Endothelial cell of umbilical vein (primary cell): ENCODE data around the gene RILP. TPM values are rescaled to one million over a fixed set of nuclear protein-coding genes. Genes with fewer than 3 reads are reported as not detected.

Experiments used
- BruUV-seq: library from RNA; stranded (reverse); fragments of 400-500 nt; replicated peaks from 2 replicates; lab custom pipeline; 2021; lab: Mats Ljungman, UMichigan
- CTCF ChIA-PET: fragments of 300-600, 350-600 bp; sonication (Branson Sonifier 250); formaldehyde crosslinking; loops from one replicate; lab custom pipeline; 2021; ENCODE audit warnings: antibody characterized with exemption, inconsistent platforms; lab: Charles Lee
- POLR2A ChIA-PET: fragments of 300-600, 350-600 bp; sonication (Branson Sonifier 250); formaldehyde crosslinking; loops from one replicate; lab custom pipeline; 2021; ENCODE audit warnings: antibody characterized with exemption, inconsistent platforms; lab: Charles Lee
- DNase-seq: peaks from one replicate; pipeline ENCODE4 v3.0.0-alpha.2; 2011; ENCODE audit warnings: low read depth, low spot score
- FAIRE-seq: peaks from 2 replicates; lab custom pipeline; 2011; peaks lifted over from hg19 to GRCh38; lab: Jason Lieb, UNC
- H2AFZ ChIP-seq: 2 replicates; pipeline ENCODE4 v1.6.0; 2012; ENCODE audit warnings: low read depth, low read length, control low read depth, inconsistent platforms
- H3K27ac ChIP-seq: 2 replicates; pipeline ENCODE4 v1.5.1; 2011; ENCODE audit warnings: low read depth, mild to moderate bottlenecking, control low read depth, low read length, moderate library complexity; ENCODE audit not compliant: insufficient read depth
- H3K27me3 ChIP-seq, 2 experiments: 2 replicates each; pipeline versions ENCODE4 v1.6.0 to v1.6.1; 2011; ENCODE audit warnings: low read length in 2 of 2, mixed read lengths in 1 of 2; ENCODE audit not compliant: control insufficient read depth in 2 of 2, insufficient read depth in 2 of 2
- H3K36me3 ChIP-seq, 2 experiments: 2 replicates in 1 of 2; 3 replicates in 1 of 2; pipeline ENCODE4 v1.5.1; 2011; ENCODE audit warnings: low read length in 2 of 2, mild to moderate bottlenecking in 1 of 2, moderate library complexity in 1 of 2; ENCODE audit not compliant: control insufficient read depth in 2 of 2, insufficient read depth in 2 of 2; ENCODE audit errors: extremely low read depth in 1 of 2
- H3K4me1 ChIP-seq: 3 replicates; pipeline ENCODE4 v1.5.1; 2011; ENCODE audit warnings: mild to moderate bottlenecking, low read length; ENCODE audit not compliant: control insufficient read depth, insufficient read depth; ENCODE audit errors: extremely low read depth
- H3K4me2 ChIP-seq: 2 replicates; pipeline ENCODE4 v1.6.1; 2011; ENCODE audit warnings: low read length, control low read depth, mixed read lengths; ENCODE audit not compliant: insufficient read depth
- H3K4me3 ChIP-seq, 3 experiments: fragments of 200-600 bp in 1 of 3; sonication (generic), shearing (Covaris generic) in 1 of 3; replicated peaks in 1 of 3; 2 replicates each; pipeline ENCODE4 v1.5.1; 2011 to 2016; ENCODE audit warnings: control low read depth in 3 of 3, low read length in 3 of 3, mild to moderate bottlenecking in 2 of 3, inconsistent platforms in 1 of 3, low read depth in 1 of 3, moderate library complexity in 1 of 3; ENCODE audit not compliant: insufficient read depth in 1 of 3
- H3K79me2 ChIP-seq: 2 replicates; pipeline ENCODE4 v1.6.0; 2012; ENCODE audit warnings: low read length, inconsistent platforms; ENCODE audit not compliant: control insufficient read depth, insufficient read depth
- H3K9ac ChIP-seq: replicated peaks from 2 replicates; pipeline ENCODE3; 2011; ENCODE audit warnings: low read length, control low read depth; ENCODE audit not compliant: insufficient read depth; ENCODE audit errors: extremely low read depth
- H3K9me1 ChIP-seq: replicated peaks from 3 replicates; pipeline ENCODE4 v1.6.0; 2011; ENCODE audit warnings: mild to moderate bottlenecking, low read length; ENCODE audit not compliant: control insufficient read depth, insufficient read depth; ENCODE audit errors: extremely low read depth
- H3K9me3 ChIP-seq: replicated peaks from 2 replicates; pipeline ENCODE4 v1.5.1; 2012; ENCODE audit warnings: low read length, inconsistent platforms; ENCODE audit not compliant: control insufficient read depth, insufficient read depth
- H4K20me1 ChIP-seq: replicated peaks from 2 replicates; pipeline ENCODE3; 2011; ENCODE audit warnings: mild to moderate bottlenecking, low read length; ENCODE audit not compliant: control insufficient read depth, insufficient read depth; ENCODE audit errors: extremely low read depth
- CTCF ChIP-seq, 2 donors: IDR thresholded peaks; 1 replicate in 1 of 2; 2 replicates in 1 of 2; pipeline ENCODE4 v1.5.1; 2011; ENCODE audit warnings: low read length in 2 of 2, mild to moderate bottlenecking in 2 of 2, moderate library complexity in 2 of 2, control low read depth in 1 of 2, inconsistent platforms in 1 of 2, low read depth in 1 of 2; ENCODE audit not compliant: insufficient read depth in 1 of 2; ENCODE audit errors: extremely low read depth in 1 of 2
- EZH2 ChIP-seq: IDR thresholded peaks from 2 replicates; pipeline ENCODE4 v1.6.1; 2012; ENCODE audit warnings: borderline replicate concordance, low read depth, mild to moderate bottlenecking, moderate library complexity, low read length, inconsistent platforms; ENCODE audit not compliant: severe bottlenecking
- FOS ChIP-seq: IDR thresholded peaks from 2 replicates; pipeline ENCODE4 v1.6.1; 2011; ENCODE audit warnings: mild to moderate bottlenecking, low read length, moderate library complexity, borderline replicate concordance; ENCODE audit not compliant: insufficient read depth
- GATA2 ChIP-seq: IDR thresholded peaks from 2 replicates; pipeline ENCODE4 v1.7.0; 2011; ENCODE audit warnings: low read depth, mild to moderate bottlenecking, moderate library complexity, mixed read lengths, low read length; ENCODE audit not compliant: insufficient read length, insufficient read depth
- JUN ChIP-seq: IDR thresholded peaks from 2 replicates; pipeline ENCODE4 v1.6.1; 2011; ENCODE audit warnings: borderline replicate concordance, low read depth; ENCODE audit not compliant: insufficient read length, insufficient read depth
- MAX ChIP-seq: IDR thresholded peaks from 2 replicates; pipeline ENCODE4 v1.6.1; 2011; ENCODE audit not compliant: insufficient read depth, insufficient read length
- MYC ChIP-seq: IDR thresholded peaks from one replicate; pipeline ENCODE4 v1.6.1; 2011; ENCODE audit warnings: mild to moderate bottlenecking, low read depth, low read length
- POLR2A ChIP-seq: IDR thresholded peaks from 2 replicates; pipeline ENCODE4 v1.6.1; 2012; ENCODE audit warnings: low read depth, mild to moderate bottlenecking, control low read depth, low read length
- POLR2AphosphoS5 ChIP-seq: IDR thresholded peaks from 2 replicates; pipeline ENCODE4 v1.6.1; 2012; ENCODE audit warnings: low read depth, mild to moderate bottlenecking, control low read depth, low read length, moderate library complexity; ENCODE audit not compliant: insufficient read depth
- dilution Hi-C: fragments of 300-500 bp; cut with MboI; formaldehyde crosslinking; loops from one replicate; pipeline ENCODE4 v1.15.0; 2019; ENCODE audit warnings: low sequenced_read_pairs; ENCODE audit not compliant: extremely low pct_ligation_motif_present
- intact Hi-C: fragments of 100-400 bp; cut with micrococcal nuclease; formaldehyde crosslinking; loops from one replicate; pipeline ENCODE4 v1.10.0; 2022
- polyA plus RNA-seq, 4 experiments: library from polyadenylated mRNA; depleted of rRNA in 3 of 4; stranded (reverse) in 3 of 4; unstranded in 1 of 4; fragments of >200 nt; gene quantifications; 2 replicates each; pipeline versions ENCODE4 v1.2.1 to v1.2.3, GENCODE V29; 2011 to 2012; ENCODE audit warnings: missing spikeins in 1 of 4
- total RNA-seq: library from RNA; stranded (reverse); gene quantifications from 2 replicates; pipeline ENCODE4 v1.2.3, GENCODE V29; 2021

The RILP gene
- total and polyA plus RNA-seq, 2 donors (not counting 3 experiments of a cell fraction or from before 2014, with no cell fraction given) = 9.4 to 10.0 TPM

GRCh38 chr17:1695365-1695764 is 45.7 kb upstream of the RILP start:
- Histone ChIP-seq H3K9ac (no peak overlapping the region), H3K27ac (no peak overlapping the region), H3K9me1 (no peaks in the 10 kb centered on the region), H3K4me1 (peaks cover 5% of the 10 kb centered on the region), H3K27me3 (no peaks in the 10 kb centered on the region), H3K36me3 (no peaks in the 10 kb centered on the region), H2AFZ (no peak overlapping the region), H3K4me2 (no peak overlapping the region), H4K20me1 (no peaks in the 10 kb centered on the region), H3K9me3 (no peaks in the 10 kb centered on the region), H3K79me2 (no peaks in the 10 kb centered on the region), H3K4me3 (no peak overlapping the region)
- POLR2A ChIA-PET = no interaction called here
- no peak for FAIRE-seq
- CTCF ChIA-PET = no interaction called here
- intact Hi-C loops = no loop called here
- DNase-seq = no peak
- dilution Hi-C loops = no loop called here
- BruUV-seq = no TSS peak
- TF ChIP-seq POLR2A = no peak
- TF ChIP-seq MAX = no peak
- no peak for TF ChIP-seq EZH2
- TF ChIP-seq FOS = no peak
- TF ChIP-seq CTCF (IDR thresholded peaks at IDR 0.05; ENCODE audit: extremely low read depth in 1 of 2, insufficient read depth in 1 of 2, low read depth in 1 of 2, low read length in 2 of 2) = no peak

GRCh38 chr17:1693339-1693738 is 43.7 kb upstream of the RILP start:
- dilution Hi-C loops (no loop called here), intact Hi-C loops (no loop called here)
- H3K4me2 ChIP-seq = no peak overlapping the region
- no peaks in the 10 kb centered on the region for H3K79me2 ChIP-seq
- no peak overlapping the region for H3K9ac ChIP-seq
- BruUV-seq = no TSS peak
- no peak overlapping the region for H2AFZ ChIP-seq
- no peaks in the 10 kb centered on the region for H3K9me3 ChIP-seq
- FAIRE-seq (no peak), DNase-seq (no peak)
- ChIA-PET POLR2A (no interaction called here), CTCF (no interaction called here)
- H3K9me1 ChIP-seq = no peaks in the 10 kb centered on the region
- H3K4me3 ChIP-seq = no peak overlapping the region
- no peaks in the 10 kb centered on the region for H3K27me3 ChIP-seq
- H3K36me3 ChIP-seq = no peaks in the 10 kb centered on the region
- H4K20me1 ChIP-seq = no peaks in the 10 kb centered on the region
- H3K27ac ChIP-seq = no peak overlapping the region
- peaks cover 5% of the 10 kb centered on the region for H3K4me1 ChIP-seq
- TF ChIP-seq GATA2 (no peak), FOS (no peak), MAX (no peak), POLR2A (no peak), POLR2AphosphoS5 (no peak), EZH2 (no peak), JUN (no peak), CTCF (IDR thresholded peaks at IDR 0.05; ENCODE audit: extremely low read depth in 1 of 2, insufficient read depth in 1 of 2, low read depth in 1 of 2, low read length in 2 of 2) (no peak), MYC (no peak)
